Measurements from ENCODE around the gene ZFAND3. TPM values are rescaled to one million over a fixed set of nuclear protein-coding genes. Genes with fewer than 3 reads are reported as not detected.

Gene ZFAND3
- total RNA-seq, 1 experiment from 2014 or later = 47.2 TPM

GRCh38 chr6:37952027-37952426, 132.5 kb downstream of the ZFAND3 start:
- H3K79me2 ChIP-seq (ENCODE audit: insufficient read depth, low read length) = peaks cover 70% of the 10 kb centered on the region
- ATAC-seq (no peak), DNase-seq (ENCODE audit: low read depth, low spot score) (no peak)
- H3K9ac ChIP-seq (ENCODE audit: low read length) = no peak overlapping the region
- no peak for TF ChIP-seq CEBPB (IDR thresholded peaks at IDR 0.05; ENCODE audit: low read depth)
- no peak overlapping the region for H3K4me2 ChIP-seq (ENCODE audit: low read length)
- ChIA-PET CTCF (no interaction called here), POLR2A (no interaction called here), RAD21 (ENCODE audit: low non-redundant PET in 1 of 2, low total read pairs in 2 of 2, uncharacterized antibody in 2 of 2, unreplicated experiment in 2 of 2) (no interaction called here)
- no TSS peak for BruUV-seq (replicated peaks)
- H3K36me3 ChIP-seq (ENCODE audit: control insufficient read depth in 1 of 2, insufficient read depth in 2 of 2, low read length in 2 of 2) = no peaks in the 10 kb centered on the region
- no peaks in the 10 kb centered on the region for H3K9me3 ChIP-seq (ENCODE audit: control insufficient read depth in 1 of 2, insufficient read depth in 1 of 2, low read depth in 1 of 2, low read length in 2 of 2)
- no peaks in the 10 kb centered on the region for H3K4me1 ChIP-seq (ENCODE audit: control insufficient read depth in 1 of 2, insufficient read depth in 2 of 2, low read length in 2 of 2)
- H3K27ac ChIP-seq (ENCODE audit: low read depth, low read length) = no peak overlapping the region
- no peaks in the 10 kb centered on the region for H3K27me3 ChIP-seq (ENCODE audit: insufficient read depth, low read length)
- no peaks in the 10 kb centered on the region for H3K9me2 ChIP-seq (ENCODE audit: insufficient read depth)
- H2AFZ ChIP-seq (ENCODE audit: low read depth, low read length, poor library complexity, severe bottlenecking) = no peak overlapping the region
- intact Hi-C loops (cut with micrococcal nuclease) = no loop called here
- no peak overlapping the region for H3K4me3 ChIP-seq (replicated peaks in 1 of 2; ENCODE audit: low read depth in 1 of 2, low read length in 2 of 2)
- H4K20me1 ChIP-seq (ENCODE audit: insufficient read depth) = no peaks in the 10 kb centered on the region; the same call in 1 of the 2 replicates

GRCh38 chr6:37954791-37955190, 135.3 kb downstream of the ZFAND3 start:
- TF ChIP-seq TCF7L2 (IDR thresholded peaks at IDR 0.05; ENCODE audit: borderline replicate concordance, extremely low read depth, insufficient read depth, insufficient read length) = no peak
- no peak for TF ChIP-seq CBX3 (IDR thresholded peaks at IDR 0.05; ENCODE audit: low read depth)
- TF ChIP-seq MAX (IDR thresholded peaks at IDR 0.05) = no peak
- TF ChIP-seq SP1 (IDR thresholded peaks at IDR 0.05; ENCODE audit: low read depth) = no peak
- no peak for TF ChIP-seq POLR2AphosphoS5 (IDR thresholded peaks at IDR 0.05; ENCODE audit: low read depth, low read length)
- TF ChIP-seq CEBPB (IDR thresholded peaks at IDR 0.05; ENCODE audit: low read depth) = no peak
- TF ChIP-seq ELF1 (IDR thresholded peaks at IDR 0.05; ENCODE audit: borderline replicate concordance, low read depth) = no peak
- no peak for TF ChIP-seq FOSL1 (IDR thresholded peaks at IDR 0.05; ENCODE audit: low read depth)
- TF ChIP-seq POLR2A (IDR thresholded peaks at IDR 0.05; ENCODE audit: borderline replicate concordance, extremely low read depth, insufficient read depth, insufficient read length) = no peak
- no peak for TF ChIP-seq YY1 (IDR thresholded peaks at IDR 0.05; ENCODE audit: extremely low read depth, insufficient replicate concordance, low read depth, low read length)
- TF ChIP-seq EZH2phosphoT487 (IDR thresholded peaks at IDR 0.05; ENCODE audit: borderline replicate concordance) = no peak
- no peak for TF ChIP-seq RAD21 (IDR thresholded peaks at IDR 0.05; ENCODE audit: low read depth)
- TF ChIP-seq JUND (IDR thresholded peaks at IDR 0.05) = no peak
- TF ChIP-seq REST (IDR thresholded peaks at IDR 0.05; ENCODE audit: low read depth) = no peak
- no peak for TF ChIP-seq ATF3 (IDR thresholded peaks at IDR 0.05)
- RAD21 ChIA-PET (ENCODE audit: low non-redundant PET in 1 of 2, low total read pairs in 2 of 2, uncharacterized antibody in 2 of 2, unreplicated experiment in 2 of 2) = no interaction called here
- H3K27me3 ChIP-seq (ENCODE audit: insufficient read depth, low read length) = no peaks in the 10 kb centered on the region
- no peaks in the 10 kb centered on the region for H3K36me3 ChIP-seq (ENCODE audit: control insufficient read depth in 1 of 2, insufficient read depth in 2 of 2, low read length in 2 of 2)
- intact Hi-C loops (cut with micrococcal nuclease) = no loop called here
- no peaks in the 10 kb centered on the region for H3K9me3 ChIP-seq (ENCODE audit: control insufficient read depth in 1 of 2, insufficient read depth in 1 of 2, low read depth in 1 of 2, low read length in 2 of 2)
- peaks cover 73% of the 10 kb centered on the region for H3K79me2 ChIP-seq (ENCODE audit: insufficient read depth, low read length)
- BruUV-seq (replicated peaks) = no TSS peak
- no peaks in the 10 kb centered on the region; the same call in 1 of the 2 replicates for H4K20me1 ChIP-seq (ENCODE audit: insufficient read depth)
- CTCF ChIA-PET = no interaction called here
- no peak overlapping the region for H3K4me3 ChIP-seq (replicated peaks in 1 of 2; ENCODE audit: low read depth in 1 of 2, low read length in 2 of 2)
- H2AFZ ChIP-seq (ENCODE audit: low read depth, low read length, poor library complexity, severe bottlenecking) = no peak overlapping the region
- DNase-seq (ENCODE audit: low read depth, low spot score) (no peak), ATAC-seq (no peak)
- no peak overlapping the region for H3K9ac ChIP-seq (ENCODE audit: low read length)
- no peaks in the 10 kb centered on the region for H3K9me2 ChIP-seq (ENCODE audit: insufficient read depth)
- POLR2A ChIA-PET = no interaction called here
- no peak overlapping the region for H3K27ac ChIP-seq (ENCODE audit: low read depth, low read length)
- H3K4me2 ChIP-seq (ENCODE audit: low read length) = no peak overlapping the region
- H3K4me1 ChIP-seq (ENCODE audit: control insufficient read depth in 1 of 2, insufficient read depth in 2 of 2, low read length in 2 of 2) = no peaks in the 10 kb centered on the region
